ENCODE measurements around the gene NR1H4.

Gene NR1H4

GRCh38 chr12:100612606-100613005 lies 138.9 kb downstream of the NR1H4 start:
- Histone ChIP-seq H3K4me1 (ENCODE audit: control insufficient read depth, insufficient read depth, low read length) (no peaks in the 10 kb centered on the region), H3K9me3 (ENCODE audit: control insufficient read depth, low read length) (no peaks in the 10 kb centered on the region), H3K27me3 (ENCODE audit: control insufficient read depth, insufficient read depth, low read length, poor library complexity, severe bottlenecking) (no peaks in the 10 kb centered on the region), H3K36me3 (ENCODE audit: control insufficient read depth, insufficient read depth, low read length) (peaks cover 4% of the 10 kb centered on the region), H3K4me3 (ENCODE audit: insufficient read depth, low read depth, low read length) (no peak overlapping the region), H3K27ac (ENCODE audit: insufficient read depth, low read depth, low read length, poor library complexity, severe bottlenecking) (no peak overlapping the region)
- 88 to 95% methylated on average over 1 to 2 of the region's 3 CpGs for WGBS, 2 experiments
